ENCODE results near the gene ERN1. TPM values are rescaled to one million over a fixed set of nuclear protein-coding genes. Genes with fewer than 3 reads are reported as not detected.

Gene ERN1
- total and polyA plus RNA-seq, 2 of the 8 experiments (the other 6 are each of a cell fraction or from before 2014, with no cell fraction given): 1.8 to 3.9 TPM

DNA sequence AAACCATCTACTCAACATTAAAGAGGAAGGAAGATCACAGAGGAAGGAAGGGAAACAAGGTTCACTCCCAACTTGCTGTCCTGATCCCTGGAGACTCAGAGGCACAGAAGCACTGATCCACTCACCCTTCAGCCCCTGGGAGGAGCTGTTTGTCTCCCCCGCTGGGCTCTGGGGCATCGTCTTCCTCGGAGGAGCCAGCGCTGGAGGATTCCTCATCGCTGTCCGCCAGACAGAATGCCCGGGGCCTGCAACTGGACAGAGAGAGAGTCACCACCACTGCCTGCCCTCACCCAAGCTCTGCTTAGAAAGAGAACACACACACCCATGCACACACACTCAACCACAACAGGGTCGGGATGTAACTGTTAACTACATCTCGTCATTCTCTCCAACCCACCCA lies 24.8 kb upstream of the ERN1 start (continued):
- no peak for TF ChIP-seq JUND (IDR thresholded peaks at IDR 0.05; ENCODE audit: low read length)
- peak; percentile 20 to 39; a peak in 2 of 4 replicates for TF ChIP-seq RAD21 (IDR thresholded peaks at IDR 0.05 in 1 of 2, conservative IDR thresholded peaks at IDR 0.05 in 1 of 2; ENCODE audit: low read depth in 2 of 2, low read length in 2 of 2)
- no peak for TF ChIP-seq BRCA1 (IDR thresholded peaks at IDR 0.05; ENCODE audit: low read depth, low read length)
